Activated CD4-positive, alpha-beta memory T cell treated with anti-CD3 and anti-CD28 coated beads for 36 hours (primary cell): Measurements from ENCODE around the gene OR52H1. TPM values are rescaled to one million over a fixed set of nuclear protein-coding genes. Genes with fewer than 3 reads are reported as not detected.

Experiments used
- CTCF ChIA-PET: fragments of 350-600 bp; sonication (Branson Sonifier 250); formaldehyde crosslinking; loops from one replicate; lab custom pipeline; 2021; ENCODE audit warnings: antibody characterized with exemption, inconsistent platforms; lab: Charles Lee
- POLR2A ChIA-PET: fragments of 350-600 bp; sonication (Branson Sonifier 250); formaldehyde crosslinking; loops from one replicate; lab custom pipeline; 2021; ENCODE audit warnings: antibody characterized with exemption; lab: Charles Lee
- DNase-seq: peaks from one replicate; pipeline ENCODE4 v3.0.0-alpha.2; 2020
- H3K27ac Mint-ChIP-seq: one replicate; pipeline ENCODE4 v1.8.0; 2021; ENCODE audit warnings: mixed read lengths
- H3K27me3 Mint-ChIP-seq: one replicate; pipeline ENCODE4 v1.8.0; 2021; ENCODE audit warnings: mixed read lengths
- H3K36me3 Mint-ChIP-seq: one replicate; pipeline ENCODE4 v1.8.0; 2021; ENCODE audit warnings: mixed read lengths
- H3K4me1 Mint-ChIP-seq: one replicate; pipeline ENCODE4 v1.8.0; 2021; ENCODE audit warnings: low read depth, mixed read lengths
- H3K4me3 Mint-ChIP-seq: one replicate; pipeline ENCODE4 v1.8.0; 2021; ENCODE audit warnings: mild to moderate bottlenecking, mixed read lengths
- H3K9me3 Mint-ChIP-seq: one replicate; pipeline ENCODE4 v1.8.0; 2021; ENCODE audit warnings: mixed read lengths
- intact Hi-C: fragments of 100-400 bp; cut with micrococcal nuclease; formaldehyde crosslinking; loops from one replicate; pipeline ENCODE4 v1.15.1; 2023
- total RNA-seq, 2 experiments: library from RNA; stranded (reverse); gene quantifications; one replicate each; pipeline ENCODE4 v1.2.3, GENCODE V29; 2021

Gene OR52H1
- total RNA-seq, 2 experiments from 2014 or later, result not detected

DNA sequence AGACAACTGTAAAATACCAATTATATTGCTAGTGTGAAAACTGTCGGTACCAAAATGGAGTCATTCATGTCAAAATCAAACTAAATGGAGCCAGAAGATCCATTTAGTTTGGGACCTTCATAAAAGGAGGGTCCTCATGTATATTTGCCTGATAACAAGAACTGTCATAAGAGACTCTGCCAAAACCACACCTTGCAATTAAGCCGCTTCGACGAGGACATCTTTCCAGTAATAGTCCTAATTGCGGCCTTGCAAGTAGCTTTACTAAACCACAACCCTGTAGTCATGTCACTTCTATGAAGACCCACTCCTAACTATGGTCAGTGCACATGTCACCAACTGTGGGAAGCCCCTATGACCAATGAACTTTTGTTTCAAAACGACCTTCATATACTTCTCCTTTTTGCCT is 47.9 kb downstream of the OR52H1 start:
- no peak for DNase-seq
- H3K4me1 Mint-ChIP-seq, result no peaks in the 10 kb centered on the region
- ChIA-PET CTCF (no interaction called here), POLR2A (no interaction called here)
- H3K27ac Mint-ChIP-seq, result no peak overlapping the region
- intact Hi-C loops, result no loop called here
- no peaks in the 10 kb centered on the region for H3K36me3 Mint-ChIP-seq
- no peaks in the 10 kb centered on the region for H3K9me3 Mint-ChIP-seq
- H3K4me3 Mint-ChIP-seq, result no peak overlapping the region
- H3K27me3 Mint-ChIP-seq, result peaks cover 1% of the 10 kb centered on the region

DNA sequence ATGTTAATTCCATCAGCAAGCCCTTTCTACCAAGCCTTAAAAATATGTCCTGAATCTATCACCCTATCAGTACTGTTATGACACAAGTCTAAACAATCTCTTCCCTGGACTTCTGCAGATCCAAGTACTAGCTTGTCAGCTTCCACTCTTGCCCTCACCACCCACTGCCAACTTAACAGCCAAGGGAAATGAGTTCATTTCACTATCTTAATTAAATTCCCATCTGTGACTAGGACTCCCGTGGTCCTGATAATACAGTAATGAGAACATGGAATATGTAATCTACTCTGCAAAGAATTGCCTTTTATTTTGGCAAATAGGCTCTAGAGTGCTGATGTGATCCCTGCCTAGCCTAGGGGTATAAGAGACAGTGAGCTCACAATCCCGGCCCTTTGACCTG is 48.7 kb downstream of the OR52H1 start:
- POLR2A ChIA-PET, result no interaction called here
- intact Hi-C loops, result no loop called here
- Mint-ChIP-seq H3K9me3 (no peaks in the 10 kb centered on the region), H3K36me3 (no peaks in the 10 kb centered on the region), H3K4me3 (no peak overlapping the region), H3K4me1 (no peaks in the 10 kb centered on the region), H3K27me3 (peaks cover 1% of the 10 kb centered on the region), H3K27ac (no peak overlapping the region)
- no peak for DNase-seq
- CTCF ChIA-PET, result no interaction called here

Other genes starting within 250 kb of the OR52H1 start
- not detected for gene OR51B4, start 246.6 kb downstream of the OR52H1 start, total RNA-seq
- gene OR51B2, start 224.2 kb downstream of the OR52H1 start, total RNA-seq, result not detected
- gene OR51B5, start 205.0 kb downstream of the OR52H1 start, total RNA-seq, result not detected
- not detected for gene OR51B6, start 197.0 kb downstream of the OR52H1 start, total RNA-seq
- gene OR51M1, start 164.7 kb downstream of the OR52H1 start, total RNA-seq, result not detected
- gene OR51Q1, start 126.4 kb downstream of the OR52H1 start, total RNA-seq, result not detected
- gene OR51I1, start 107.0 kb downstream of the OR52H1 start, total RNA-seq, result not detected
- gene OR51I2, start 99.2 kb downstream of the OR52H1 start, total RNA-seq, result not detected
- not detected for gene OR52D1, start 59.9 kb downstream of the OR52H1 start, total RNA-seq
- not detected for gene UBQLN3, start 38.6 kb downstream of the OR52H1 start, total RNA-seq
- under 1 TPM in 1 of 2 experiments, not detected in 1; 0.17 TPM for gene UBQLNL, start 31.8 kb downstream of the OR52H1 start, total RNA-seq
- gene OR52B6, start 32.3 kb upstream of the OR52H1 start, total RNA-seq, result not detected
- gene TRIM6, start 48.1 kb upstream of the OR52H1 start, total RNA-seq, result under 1 TPM; 0.74 to 0.97 TPM
- gene TRIM34, start 76.5 kb upstream of the OR52H1 start, total RNA-seq, result 10 to 100 TPM in 1 of 2 experiments, 1 to 10 TPM in 1; 9.6 to 11.9 TPM
- 10 to 100 TPM; 18.9 to 21.0 TPM for gene TRIM5, start 136.5 kb upstream of the OR52H1 start, total RNA-seq
- 100 to 1,000 TPM in 1 of 2 experiments, 10 to 100 TPM in 1; 98.5 to 104 TPM for gene TRIM22, start 141.2 kb upstream of the OR52H1 start, total RNA-seq
- gene OR56B1, start 187.9 kb upstream of the OR52H1 start, total RNA-seq, result under 1 TPM; 0.12 to 0.19 TPM
- under 1 TPM; 0.29 to 0.62 TPM for gene OR52N4, start 205.7 kb upstream of the OR52H1 start, total RNA-seq
- not detected for gene OR52N5, start 234.8 kb upstream of the OR52H1 start, total RNA-seq
- gene OR52N1, start 242.7 kb upstream of the OR52H1 start, total RNA-seq, result not detected